ENCODE data around the gene LEF1. TPM values are rescaled to one million over a fixed set of nuclear protein-coding genes. Genes with fewer than 3 reads are reported as not detected.

Gene LEF1
- total RNA-seq, 1 experiment from 2014 or later: 0.79 TPM

DNA sequence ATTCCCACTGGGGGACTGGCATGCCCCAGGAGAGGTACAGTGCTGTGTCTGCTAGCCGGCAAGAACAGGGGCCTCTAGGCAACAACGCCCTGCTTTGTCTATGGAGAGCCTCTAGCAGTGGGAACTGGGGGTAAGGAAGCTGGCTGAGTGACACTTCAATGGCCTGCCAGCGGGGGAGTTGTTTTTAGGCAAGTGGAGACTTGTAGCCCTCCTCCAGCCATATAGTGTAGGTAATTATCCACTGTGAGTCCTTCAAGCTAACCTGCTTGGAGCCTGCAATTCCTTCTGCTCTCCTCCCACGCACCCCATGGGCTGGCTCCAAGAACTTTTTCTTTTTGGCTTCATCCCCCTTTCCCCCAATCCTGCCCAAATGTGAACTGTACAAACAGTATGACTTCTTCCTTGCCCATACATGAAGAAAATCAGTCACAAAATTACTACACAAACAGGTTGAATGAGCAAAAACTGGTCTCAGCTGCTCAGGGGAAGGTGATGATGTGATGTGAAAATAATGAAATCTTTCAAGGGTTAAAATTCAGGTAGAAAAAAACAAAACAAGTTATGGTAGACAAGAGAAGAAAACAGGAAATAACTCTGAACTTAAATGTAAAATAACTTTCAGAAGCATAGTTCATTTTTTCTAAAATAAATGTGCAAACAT is 33.1 kb downstream of the LEF1 start:
- Histone ChIP-seq H3K4me2 (ENCODE audit: low read length) (peak overlapping the region; percentile 0; the same call in 1 of the 2 replicates), H3K4me3 (replicated peaks in 1 of 2; ENCODE audit: low read depth in 1 of 2, low read length in 2 of 2) (no peak overlapping the region), H3K9me3 (ENCODE audit: control insufficient read depth in 1 of 2, insufficient read depth in 1 of 2, low read depth in 1 of 2, low read length in 2 of 2) (no peaks in the 10 kb centered on the region), H3K79me2 (ENCODE audit: insufficient read depth, low read length) (no peaks in the 10 kb centered on the region), H3K36me3 (ENCODE audit: control insufficient read depth in 1 of 2, insufficient read depth in 2 of 2, low read length in 2 of 2) (no peaks in the 10 kb centered on the region), H4K20me1 (ENCODE audit: insufficient read depth) (no peaks in the 10 kb centered on the region), H3K27me3 (ENCODE audit: insufficient read depth, low read length) (no peaks in the 10 kb centered on the region), H3K27ac (ENCODE audit: low read depth, low read length) (no peak overlapping the region), H3K9me2 (ENCODE audit: insufficient read depth) (no peaks in the 10 kb centered on the region), H3K4me1 (ENCODE audit: control insufficient read depth in 1 of 2, insufficient read depth in 2 of 2, low read length in 2 of 2) (peaks cover 0 to 5% of the 10 kb centered on the region in 2 experiments; a peak in 3 of 4 replicates), H2AFZ (ENCODE audit: low read depth, low read length, poor library complexity, severe bottlenecking) (no peak overlapping the region), H3K9ac (ENCODE audit: low read length) (no peak overlapping the region)
- BruUV-seq (replicated peaks): no TSS peak
- CTCF ChIA-PET: no interaction called here
- ATAC-seq: peak; percentile 89
- intact Hi-C loops (cut with micrococcal nuclease): no loop called here
- POLR2A ChIA-PET: no interaction called here
- TF ChIP-seq REST (IDR thresholded peaks at IDR 0.05; ENCODE audit: low read depth) (no peak), YY1 (IDR thresholded peaks at IDR 0.05; ENCODE audit: extremely low read depth, insufficient replicate concordance, low read depth, low read length) (no peak), ZNF274 (IDR thresholded peaks at IDR 0.05; ENCODE audit: low read depth, low read length) (no peak), POLR2AphosphoS5 (IDR thresholded peaks at IDR 0.05; ENCODE audit: low read depth, low read length) (no peak)
- TF ChIP-seq, protein P1, sequence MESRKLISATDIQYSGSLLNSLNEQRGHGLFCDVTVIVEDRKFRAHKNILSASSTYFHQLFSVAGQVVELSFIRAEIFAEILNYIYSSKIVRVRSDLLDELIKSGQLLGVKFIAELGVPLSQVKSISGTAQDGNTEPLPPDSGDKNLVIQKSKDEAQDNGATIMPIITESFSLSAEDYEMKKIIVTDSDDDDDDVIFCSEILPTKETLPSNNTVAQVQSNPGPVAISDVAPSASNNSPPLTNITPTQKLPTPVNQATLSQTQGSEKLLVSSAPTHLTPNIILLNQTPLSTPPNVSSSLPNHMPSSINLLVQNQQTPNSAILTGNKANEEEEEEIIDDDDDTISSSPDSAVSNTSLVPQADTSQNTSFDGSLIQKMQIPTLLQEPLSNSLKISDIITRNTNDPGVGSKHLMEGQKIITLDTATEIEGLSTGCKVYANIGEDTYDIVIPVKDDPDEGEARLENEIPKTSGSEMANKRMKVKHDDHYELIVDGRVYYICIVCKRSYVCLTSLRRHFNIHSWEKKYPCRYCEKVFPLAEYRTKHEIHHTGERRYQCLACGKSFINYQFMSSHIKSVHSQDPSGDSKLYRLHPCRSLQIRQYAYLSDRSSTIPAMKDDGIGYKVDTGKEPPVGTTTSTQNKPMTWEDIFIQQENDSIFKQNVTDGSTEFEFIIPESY (IDR thresholded peaks at IDR 0.05; ENCODE audit: extremely low read depth, insufficient replicate concordance, low read length): no peak
- TF ChIP-seq, protein P2, sequence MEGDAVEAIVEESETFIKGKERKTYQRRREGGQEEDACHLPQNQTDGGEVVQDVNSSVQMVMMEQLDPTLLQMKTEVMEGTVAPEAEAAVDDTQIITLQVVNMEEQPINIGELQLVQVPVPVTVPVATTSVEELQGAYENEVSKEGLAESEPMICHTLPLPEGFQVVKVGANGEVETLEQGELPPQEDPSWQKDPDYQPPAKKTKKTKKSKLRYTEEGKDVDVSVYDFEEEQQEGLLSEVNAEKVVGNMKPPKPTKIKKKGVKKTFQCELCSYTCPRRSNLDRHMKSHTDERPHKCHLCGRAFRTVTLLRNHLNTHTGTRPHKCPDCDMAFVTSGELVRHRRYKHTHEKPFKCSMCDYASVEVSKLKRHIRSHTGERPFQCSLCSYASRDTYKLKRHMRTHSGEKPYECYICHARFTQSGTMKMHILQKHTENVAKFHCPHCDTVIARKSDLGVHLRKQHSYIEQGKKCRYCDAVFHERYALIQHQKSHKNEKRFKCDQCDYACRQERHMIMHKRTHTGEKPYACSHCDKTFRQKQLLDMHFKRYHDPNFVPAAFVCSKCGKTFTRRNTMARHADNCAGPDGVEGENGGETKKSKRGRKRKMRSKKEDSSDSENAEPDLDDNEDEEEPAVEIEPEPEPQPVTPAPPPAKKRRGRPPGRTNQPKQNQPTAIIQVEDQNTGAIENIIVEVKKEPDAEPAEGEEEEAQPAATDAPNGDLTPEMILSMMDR (IDR thresholded peaks at IDR 0.05 in 2 of 3, conservative IDR thresholded peaks at IDR 0.05 in 1 of 3; ENCODE audit: borderline replicate concordance in 1 of 3, insufficient read depth in 1 of 3, low read depth in 2 of 3, low read length in 2 of 3): peak in 1 of 3 experiments; percentile 7; a peak in 1 of 6 replicates
- RAD21 ChIA-PET (ENCODE audit: low non-redundant PET in 1 of 2, low total read pairs in 2 of 2, uncharacterized antibody in 2 of 2, unreplicated experiment in 2 of 2): no interaction called here
- DNase-seq (ENCODE audit: low read depth, low spot score): no peak
